ENCODE data around the gene SLC4A7.
"Not testable (repeated sequence)": the region's sequence is repeated elsewhere in the genome, so short reads cannot be mapped to it uniquely, and the experiment has no call there.

SLC4A7 gene

DNA sequence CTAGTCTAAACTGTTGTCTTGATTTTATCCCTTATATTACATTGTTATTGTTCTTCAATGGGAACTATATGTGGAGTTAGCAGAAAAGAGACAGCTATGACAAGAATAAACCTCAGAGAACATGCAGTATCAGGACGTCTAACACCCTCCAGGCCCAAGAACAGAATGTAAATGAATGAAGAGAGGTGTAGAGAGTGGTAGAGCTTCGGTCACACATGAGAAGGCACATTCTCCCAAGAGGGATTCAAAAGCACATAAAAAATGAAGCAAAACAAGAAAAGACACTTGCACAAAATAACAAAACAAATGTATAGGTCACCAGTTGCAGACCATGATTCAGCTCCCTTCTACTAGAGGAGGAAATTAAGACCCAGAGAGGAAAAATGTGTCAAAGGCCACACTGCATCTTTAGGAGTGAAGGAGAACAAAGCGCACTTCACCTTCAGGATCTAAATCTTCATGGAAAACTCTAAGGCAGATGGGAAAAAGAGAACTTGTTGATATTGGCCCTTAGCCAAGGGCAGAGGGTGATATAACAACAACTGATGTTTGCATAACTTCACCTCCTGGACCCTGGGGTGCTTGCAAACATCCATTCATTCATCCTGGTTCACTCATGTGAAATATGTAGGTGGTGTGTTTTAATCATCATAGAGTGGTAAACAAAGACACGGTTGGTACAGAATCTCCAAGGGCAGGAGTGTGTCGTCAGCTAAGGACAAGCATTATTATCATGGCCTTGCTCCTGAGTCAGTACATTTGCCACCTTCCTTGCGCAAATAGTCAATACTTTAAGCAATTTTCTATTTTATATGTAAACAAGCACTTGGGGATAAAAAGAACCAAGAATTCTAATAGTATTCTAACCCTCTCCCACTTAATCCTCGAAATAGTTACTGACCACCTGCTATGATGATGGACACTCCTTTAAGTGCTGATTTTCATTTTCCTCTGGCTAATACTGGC lies 123.8 kb downstream of the SLC4A7 start:
- DNase-seq (ENCODE audit: low read depth in 2 of 2), result no peak

DNA sequence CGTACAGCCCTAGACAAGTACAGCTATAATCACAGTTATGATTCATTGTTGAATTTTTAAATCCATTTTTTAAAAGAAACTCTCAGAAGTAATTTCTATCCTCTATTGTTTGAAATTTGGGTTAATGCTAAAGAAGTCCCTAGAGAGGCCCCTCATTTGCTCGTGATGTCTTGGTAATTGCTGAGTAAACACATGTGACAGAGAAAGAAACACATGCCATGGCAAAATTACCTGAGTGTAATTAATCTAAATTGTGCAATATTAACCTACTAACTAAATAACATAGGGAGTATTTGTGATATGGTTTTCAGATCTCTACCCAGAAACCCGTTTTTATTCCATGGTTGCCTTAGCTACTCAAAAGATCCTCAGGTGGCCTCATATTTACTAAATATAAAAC lies 125.8 kb downstream of the SLC4A7 start:
- DNase-seq (ENCODE audit: low read depth in 2 of 2), result no peak

DNA sequence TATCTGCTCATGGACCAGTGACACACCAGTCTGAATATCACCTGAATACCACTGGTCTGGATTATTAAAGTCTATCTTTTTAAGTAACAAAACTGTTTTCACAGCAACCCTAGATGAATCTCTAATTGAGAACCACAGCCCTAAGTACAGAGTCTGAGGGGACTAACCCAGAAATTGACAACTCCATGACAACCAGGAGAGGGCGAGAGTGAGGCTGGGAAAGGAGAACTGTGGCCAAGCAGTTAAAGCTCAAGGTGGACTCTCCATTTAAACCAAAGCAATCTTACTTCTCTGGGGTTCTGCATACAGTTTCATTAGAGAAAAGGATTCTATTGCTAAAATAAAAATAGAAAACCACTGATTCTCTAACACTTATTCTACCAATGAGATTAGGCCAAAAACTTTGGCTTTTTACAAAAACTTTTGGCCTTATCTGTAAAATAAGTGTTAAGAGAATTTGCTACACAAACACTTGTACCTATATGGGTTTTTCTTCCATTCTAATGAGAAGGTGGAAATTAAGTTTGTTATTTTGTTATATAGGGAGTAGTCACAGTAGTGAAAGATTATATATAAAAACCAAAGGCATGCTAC lies 126.4 kb downstream of the SLC4A7 start:
- peak; percentile 24 to 49 for DNase-seq (ENCODE audit: low read depth in 2 of 2)

DNA sequence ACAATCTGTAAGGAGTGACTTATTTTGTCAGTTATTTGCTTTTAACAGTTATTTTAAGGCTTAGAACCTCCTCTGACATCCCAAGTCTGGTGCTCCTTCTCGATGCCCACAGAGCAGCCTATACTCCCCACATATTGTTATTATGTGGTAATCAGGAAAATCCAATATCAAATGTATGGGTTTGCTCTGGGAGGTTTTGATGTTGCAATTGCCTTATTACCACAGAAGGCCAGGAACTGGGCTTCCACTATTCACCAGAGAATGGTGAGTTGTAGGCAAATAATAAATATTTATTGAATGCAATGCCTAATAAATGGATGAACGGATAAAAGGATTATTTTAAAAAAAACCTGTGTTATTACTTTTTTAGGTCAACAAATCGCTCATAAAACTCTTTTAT lies 127.2 kb downstream of the SLC4A7 start:
- no peak for DNase-seq (ENCODE audit: low read depth in 2 of 2)

DNA sequence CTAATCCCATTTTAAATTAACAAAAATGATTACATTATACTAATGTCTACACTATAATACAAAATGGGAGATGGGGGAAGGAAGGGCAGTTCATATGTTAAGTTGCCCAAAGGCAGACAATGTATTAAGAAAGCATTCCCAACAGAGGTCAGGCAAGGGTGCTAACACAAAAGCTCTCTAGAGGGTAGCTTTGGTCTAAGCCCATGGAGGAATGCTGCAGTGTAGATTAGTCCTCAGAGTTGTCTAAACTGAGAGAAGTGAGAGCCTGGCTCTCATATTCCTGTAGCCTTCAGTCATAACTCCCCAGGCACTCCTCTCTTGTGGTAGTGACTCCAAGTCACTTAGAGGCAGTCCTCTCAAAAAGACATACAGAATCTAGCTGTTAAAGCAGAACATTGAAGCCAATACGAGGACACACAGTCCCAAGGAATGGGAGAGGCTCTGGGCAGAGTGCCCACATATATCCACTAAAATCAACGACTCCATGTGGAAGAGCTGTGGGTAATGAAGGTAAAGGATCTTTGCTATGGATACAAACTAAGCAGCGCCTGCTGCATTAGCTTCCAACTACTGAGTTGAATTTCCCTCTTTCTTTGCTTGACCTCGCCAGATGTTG lies 129.5 kb downstream of the SLC4A7 start:
- DNase-seq (ENCODE audit: low read depth in 2 of 2), result no peak

DNA sequence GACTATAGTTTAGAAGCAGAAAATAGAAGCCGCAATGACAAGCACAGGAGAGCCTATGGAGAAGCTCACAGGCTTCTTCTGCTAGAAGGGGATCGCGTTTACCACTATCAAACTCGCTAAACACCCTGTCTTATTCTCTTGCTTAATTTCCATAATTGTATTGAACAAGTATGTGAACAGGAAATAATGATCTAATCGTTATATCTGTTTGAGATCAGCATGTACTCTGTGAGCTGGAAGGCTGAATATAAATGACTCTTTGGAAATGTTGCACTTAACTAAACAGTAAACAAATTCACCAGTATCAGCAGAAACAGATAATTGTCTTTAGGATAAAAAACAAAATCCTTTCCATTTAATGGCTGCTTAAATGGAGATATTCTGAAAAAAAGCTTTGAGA lies 130.0 kb downstream of the SLC4A7 start:
- no peak for DNase-seq (ENCODE audit: low read depth in 2 of 2)

DNA sequence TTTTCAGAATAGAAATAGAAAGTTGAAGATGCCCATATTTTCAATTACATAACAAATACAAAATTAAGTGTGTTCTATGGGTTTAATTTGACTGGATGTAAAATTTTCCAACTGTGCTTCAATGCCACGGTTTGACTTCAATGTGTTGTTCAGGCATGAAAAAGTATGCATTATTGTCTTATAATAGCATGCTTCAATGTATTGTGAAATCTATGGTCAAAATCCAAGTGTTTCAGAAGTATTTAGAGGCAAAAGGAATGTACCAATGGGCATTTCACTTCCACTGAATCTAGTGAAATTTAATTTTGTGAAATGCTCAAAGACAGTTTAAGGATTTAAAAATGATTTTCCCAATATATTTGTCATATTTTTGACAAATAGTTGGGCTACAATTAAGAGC lies 131.0 kb downstream of the SLC4A7 start:
- DNase-seq (ENCODE audit: low read depth in 2 of 2), result no peak

DNA sequence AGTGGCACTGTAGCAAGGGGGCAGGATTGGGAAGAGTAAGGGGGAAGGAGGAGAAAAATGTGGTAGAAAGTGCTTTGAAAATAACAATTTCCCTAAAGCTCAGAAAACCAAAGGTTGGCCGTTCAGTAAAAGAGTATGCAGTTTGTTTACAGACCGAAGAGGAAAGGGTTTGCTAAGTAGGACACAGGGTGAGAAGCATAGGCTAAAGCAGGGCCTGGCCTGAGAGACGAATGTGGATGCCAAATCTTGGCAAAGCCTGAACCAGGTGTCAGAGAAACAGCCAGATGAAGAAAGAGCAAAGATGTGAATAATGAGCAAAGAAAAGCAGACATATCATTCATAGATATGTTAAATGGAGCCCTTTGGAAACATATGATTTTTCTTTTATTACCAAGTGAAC lies 132.1 kb downstream of the SLC4A7 start:
- no peak for DNase-seq (ENCODE audit: low read depth in 2 of 2)

DNA sequence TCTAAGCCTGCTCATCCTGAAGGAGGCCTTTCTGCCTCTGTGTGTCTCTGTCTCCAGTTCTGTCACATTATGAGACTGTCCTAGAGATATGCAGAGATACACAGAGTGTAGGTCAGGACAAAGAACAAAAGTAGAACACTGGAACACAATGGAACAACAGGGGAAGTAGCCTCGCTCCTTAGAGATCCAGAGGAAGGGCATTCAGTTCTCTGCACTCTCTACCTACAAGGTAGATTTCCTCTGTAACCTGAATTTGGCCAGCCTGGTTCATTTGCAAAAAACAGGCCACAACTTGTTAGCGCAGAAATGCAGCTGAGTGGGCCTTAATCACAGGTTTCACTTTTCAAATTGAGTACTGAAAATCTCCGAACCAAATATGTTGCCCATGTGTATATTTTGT lies 134.4 kb downstream of the SLC4A7 start:
- no peak for DNase-seq (ENCODE audit: low read depth in 2 of 2)

DNA sequence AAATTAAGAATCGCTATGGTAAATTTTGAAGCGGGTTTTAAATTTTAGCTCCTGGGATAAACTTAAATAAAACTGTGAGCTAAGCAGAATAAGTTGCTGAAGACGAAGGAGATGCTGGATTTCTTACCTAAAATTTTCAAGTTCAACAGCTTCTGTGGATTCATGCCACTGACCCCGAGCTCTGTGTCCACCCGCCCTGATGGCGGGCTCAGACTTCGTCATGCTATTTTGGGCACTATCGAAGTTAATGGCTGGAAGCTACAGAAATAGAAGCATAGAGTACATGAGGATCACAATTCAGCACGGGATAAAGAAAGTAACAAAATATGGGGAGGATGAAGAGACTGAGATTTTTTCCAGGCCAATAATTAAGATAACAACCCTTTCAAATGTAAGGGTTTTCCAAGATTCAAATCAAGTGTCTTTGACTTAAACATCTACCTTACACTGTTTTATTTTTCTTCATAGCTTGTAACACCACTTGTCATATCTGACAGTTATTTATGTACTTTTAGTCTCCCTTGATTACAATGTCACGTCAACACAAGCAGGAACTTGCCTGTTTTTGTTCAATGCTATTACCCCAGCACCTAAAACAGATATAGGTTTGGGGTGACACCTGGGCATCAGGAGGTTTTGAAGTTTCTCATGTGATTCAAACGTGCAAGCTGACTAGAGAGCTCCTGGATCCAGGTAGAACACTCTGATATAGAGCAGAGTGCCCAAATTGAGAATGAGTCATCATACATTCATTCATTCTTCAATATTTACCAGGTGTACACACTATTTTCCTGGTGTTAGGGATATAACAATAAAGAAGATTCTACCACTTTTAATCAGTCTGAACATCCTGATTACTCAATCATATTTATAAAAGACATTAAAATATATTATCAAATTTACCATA lies 138.0 kb downstream of the SLC4A7 start:
- no peak for DNase-seq (ENCODE audit: low read depth in 2 of 2)

DNA sequence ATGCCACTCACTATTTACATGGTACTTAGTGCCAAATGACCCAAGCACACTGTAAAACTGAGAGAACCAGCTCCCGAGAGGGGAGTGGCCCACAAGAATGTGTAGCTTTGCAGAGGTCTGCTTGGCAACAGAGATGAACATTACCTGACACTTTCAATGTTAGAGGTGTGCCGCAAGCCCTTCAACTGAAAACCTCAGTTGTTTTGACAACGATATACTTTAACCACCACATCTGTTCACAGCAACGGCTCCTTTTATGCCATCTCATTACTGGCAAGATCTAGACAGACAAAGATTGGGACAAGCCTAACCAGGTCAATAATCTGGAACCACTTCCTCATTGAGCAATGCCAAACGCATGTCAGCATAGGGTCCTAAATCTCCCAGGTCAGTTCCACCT lies 138.7 kb downstream of the SLC4A7 start:
- DNase-seq (ENCODE audit: low read depth in 2 of 2), result no peak

DNA sequence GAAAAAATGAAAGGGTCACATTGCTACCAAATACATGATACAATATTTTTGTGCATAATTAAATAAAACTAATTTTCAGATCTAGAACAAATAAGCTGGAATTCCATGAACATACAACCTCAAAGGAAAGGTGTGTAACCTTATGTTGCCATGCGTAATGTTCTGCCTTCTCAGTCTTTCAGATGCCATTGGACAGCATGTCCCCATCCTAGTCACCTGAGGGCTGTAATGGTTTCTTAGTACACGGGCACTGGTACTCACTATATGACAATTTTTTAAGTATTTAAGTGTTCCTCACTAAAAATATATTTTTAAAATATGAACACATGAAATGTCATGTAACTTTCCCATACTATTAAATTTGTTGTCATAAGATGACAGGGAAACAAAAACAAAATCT lies 139.1 kb downstream of the SLC4A7 start:
- no peak for DNase-seq (ENCODE audit: low read depth in 2 of 2)

DNA sequence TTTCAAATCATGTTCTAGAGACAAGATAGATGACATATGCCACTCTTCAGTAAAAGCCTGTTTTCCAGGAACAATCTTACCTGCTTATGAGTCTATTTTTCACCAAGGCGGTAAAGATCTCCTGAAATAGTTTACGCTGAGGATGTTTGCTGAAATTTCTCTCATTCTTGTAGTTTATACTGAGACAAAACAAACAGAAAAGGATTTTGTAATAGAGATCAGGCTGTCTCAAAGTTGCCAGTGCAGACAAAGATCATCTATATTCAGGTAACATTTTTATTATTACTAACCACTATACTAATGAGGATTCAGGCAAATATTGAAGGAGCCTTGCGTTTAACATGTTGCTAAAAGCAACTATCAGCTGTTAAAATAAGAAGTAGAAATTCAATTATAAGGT lies 140.0 kb downstream of the SLC4A7 start:
- DNase-seq (ENCODE audit: low read depth in 2 of 2), result no peak

DNA sequence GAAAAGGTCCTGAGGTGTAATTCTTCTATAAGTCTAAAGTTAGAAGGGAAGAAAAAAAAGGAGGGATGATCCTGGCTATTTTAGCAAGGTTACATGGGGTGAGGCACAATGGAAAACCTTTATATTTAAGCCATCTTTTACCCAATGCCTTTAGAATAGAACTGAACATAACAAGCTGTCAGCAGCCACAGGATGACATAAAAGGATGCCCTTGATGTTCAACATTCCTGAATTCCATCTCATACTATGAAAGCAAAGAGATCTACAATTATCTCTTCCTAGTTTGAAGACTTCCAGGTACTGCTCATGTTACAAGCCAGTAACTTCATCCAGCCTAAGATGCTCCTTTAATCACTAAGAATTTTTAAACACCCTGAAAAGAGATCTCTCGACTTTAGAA lies 141.9 kb downstream of the SLC4A7 start:
- DNase-seq (ENCODE audit: low read depth in 2 of 2), result no peak

DNA sequence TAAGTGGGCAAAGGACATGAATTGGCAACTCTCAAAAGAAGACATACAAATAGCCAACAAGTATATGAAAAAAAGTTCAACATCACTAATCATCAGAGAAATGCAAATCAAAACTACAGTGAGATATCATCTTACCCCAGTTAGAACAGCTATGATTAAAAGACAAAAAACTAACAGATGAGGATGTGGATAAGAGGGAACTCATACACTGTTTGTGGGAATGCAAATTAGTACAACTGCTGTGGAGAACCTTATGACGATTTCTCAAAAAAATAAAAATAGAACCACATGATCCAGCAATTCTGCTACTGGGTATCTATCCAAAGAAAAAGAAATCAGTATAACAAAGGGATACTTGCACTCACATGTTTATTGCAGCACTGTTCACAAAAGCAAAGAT lies 143.7 kb downstream of the SLC4A7 start:
- no peak for DNase-seq (ENCODE audit: low read depth in 2 of 2)

DNA sequence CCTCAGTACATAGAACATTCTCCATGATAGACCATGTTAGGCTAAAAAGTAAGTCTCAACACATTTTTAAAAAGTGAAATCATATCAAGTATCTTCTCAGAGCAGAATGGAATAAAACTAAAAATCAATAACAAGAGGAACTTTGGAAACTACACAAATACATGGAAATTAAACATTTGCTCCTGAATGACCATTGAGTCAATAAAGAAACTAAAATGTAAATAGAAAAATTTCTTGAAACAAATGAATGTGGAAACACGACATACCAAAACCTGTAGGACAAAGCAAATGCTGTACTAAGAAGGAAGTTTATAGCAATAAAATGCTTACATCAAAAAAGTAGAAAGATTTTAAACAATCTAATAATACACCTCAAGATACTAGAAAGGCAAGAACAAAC lies 148.6 kb downstream of the SLC4A7 start:
- no peak for DNase-seq (ENCODE audit: low read depth in 2 of 2)

DNA sequence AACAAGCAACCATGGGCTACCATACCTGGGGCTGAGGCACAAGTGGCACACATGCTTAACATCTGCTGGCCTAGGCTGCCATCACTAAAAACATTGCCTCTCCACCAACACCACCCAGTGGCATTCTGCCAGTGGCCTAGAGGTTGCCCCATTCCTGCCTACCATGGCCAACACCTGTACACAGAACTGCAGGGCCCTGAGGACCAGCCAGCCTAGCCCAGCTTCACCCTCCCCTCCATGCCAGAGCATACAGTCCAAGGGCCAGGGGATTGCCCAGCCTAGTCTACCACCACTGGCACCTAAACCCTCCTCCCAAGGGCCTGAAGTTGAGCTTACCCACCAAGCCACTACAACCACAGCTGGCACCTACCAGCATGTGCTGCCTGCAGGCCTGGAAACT lies 150.3 kb downstream of the SLC4A7 start:
- no peak for DNase-seq (ENCODE audit: low read depth in 2 of 2)

DNA sequence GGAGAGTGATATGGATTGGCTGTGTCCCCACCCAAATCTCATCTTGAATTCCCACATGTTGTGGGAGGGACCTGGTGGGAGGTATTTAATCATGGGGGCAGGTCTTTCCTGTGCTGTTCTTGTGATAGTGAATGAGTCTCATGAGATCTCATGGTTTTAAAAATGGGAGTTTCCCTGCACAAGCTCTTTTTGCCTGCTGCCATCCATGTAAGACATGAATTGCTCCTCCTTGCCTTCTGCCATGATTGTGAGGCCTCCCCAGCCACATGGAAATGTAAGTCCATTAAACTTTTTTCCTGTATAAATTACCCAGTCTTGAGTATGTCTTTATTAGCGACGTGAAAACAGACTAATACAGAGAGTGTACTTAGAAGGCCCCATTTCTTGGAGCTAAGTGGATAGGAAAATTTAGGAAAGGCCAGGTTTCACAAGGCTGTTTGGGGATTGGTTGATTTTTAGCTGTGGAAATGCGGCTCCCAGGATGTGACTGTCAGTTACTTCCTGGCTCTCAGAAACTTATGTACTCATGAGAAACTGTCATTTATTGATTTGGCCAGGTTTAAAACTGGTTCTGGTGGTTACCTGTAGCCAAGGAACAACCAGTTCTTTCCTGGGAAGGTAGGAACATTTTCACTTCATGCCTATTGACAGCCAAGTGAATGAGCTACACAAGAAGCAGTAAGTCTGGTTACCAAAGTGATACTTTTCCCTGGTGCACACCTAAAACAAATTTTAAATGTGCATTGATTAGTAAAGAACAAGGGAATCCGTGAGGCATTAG lies 155.0 kb downstream of the SLC4A7 start:
- not testable (repeated sequence) for DNase-seq (ENCODE audit: low read depth in 2 of 2)

DNA sequence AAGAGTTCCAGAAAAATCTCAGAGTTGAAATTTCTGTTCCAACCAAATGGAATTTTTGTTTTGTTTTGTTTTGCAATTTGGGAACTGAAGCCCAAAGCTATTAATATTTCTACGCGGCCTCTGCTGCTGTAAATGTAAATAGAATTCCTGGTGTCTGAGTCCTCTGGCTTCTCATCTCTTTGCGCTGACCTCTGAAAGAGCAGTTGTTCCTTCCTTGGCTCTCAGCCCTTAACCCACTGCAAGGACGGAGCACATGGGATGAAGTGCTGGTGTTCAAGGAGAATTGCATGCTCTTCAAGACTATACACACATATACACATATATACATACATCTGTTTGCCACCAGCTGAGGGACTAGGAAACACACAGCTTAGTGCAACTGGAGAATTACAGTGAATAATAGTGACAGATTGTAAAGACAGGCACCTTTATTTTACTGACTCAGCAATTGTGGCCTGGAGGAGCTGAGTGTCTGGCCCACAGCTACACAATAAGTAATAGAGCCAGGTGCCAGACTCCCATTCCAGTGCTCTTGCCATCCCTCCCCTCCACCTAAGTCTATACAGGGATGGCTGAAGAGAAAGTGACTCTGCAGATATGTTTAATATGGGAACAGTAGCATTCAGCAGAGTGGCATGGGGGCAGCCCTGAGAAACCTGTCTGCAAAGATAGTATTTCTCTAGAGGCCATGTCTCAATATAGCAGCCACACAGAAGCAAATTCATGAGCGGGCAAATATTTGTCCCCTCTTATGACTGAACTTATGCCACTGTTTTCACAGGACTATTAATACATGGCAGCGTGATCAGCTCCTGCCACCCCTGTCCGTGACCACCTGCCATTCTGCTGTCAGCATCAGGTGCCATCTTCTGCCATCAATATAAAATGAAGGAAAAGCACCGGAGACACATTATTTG lies 157.3 kb downstream of the SLC4A7 start:
- DNase-seq (ENCODE audit: low read depth in 2 of 2), result no peak

DNA sequence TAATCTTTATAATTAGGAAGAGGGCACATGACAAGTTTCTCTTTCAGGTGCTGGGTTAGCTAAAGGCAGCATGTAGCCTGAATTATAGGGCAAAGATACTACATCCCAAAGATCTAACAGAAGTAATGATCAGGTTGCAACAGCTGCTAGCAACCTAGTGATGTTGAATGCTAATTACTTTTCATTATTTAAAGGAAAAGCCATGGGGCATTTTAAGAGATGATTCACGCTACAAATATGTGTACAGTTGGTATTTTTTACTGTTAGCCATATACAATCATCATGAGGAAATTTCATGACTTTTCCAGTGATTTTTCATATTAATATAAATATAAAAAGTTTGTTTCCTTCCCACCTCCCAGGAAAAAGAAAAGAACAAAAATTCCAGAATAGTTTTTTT lies 158.0 kb downstream of the SLC4A7 start:
- DNase-seq (ENCODE audit: low read depth in 2 of 2), result no peak

Measured in stimulated activated CD4-positive, alpha-beta T cell treated with anti-CD3 and anti-CD28 coated beads, Interleukin-15, amount 100 ng/mL, for 48 hours (primary cell).